Fibroblast of skin of right quadriceps (primary cell): ENCODE results near the gene EFNB3.
A peak's percentile ranks its signal among the peaks of the same experiment; 100 is the strongest.

Experiments used
- DNase-seq: peaks from one replicate; pipeline ENCODE4 v3.0.0-alpha.2; 2013

EFNB3 gene

GRCh38 chr17:7720125-7720524, 15.1 kb downstream of the EFNB3 start:
- DNase-seq: no peak

- no peak for DNase-seq
Observed at GRCh38 chr17:7721612-7722011, 16.6 kb downstream of the EFNB3 start.

GRCh38 chr17:7727886-7728285, 22.9 kb downstream of the EFNB3 start:
- DNase-seq: no peak

- no peak for DNase-seq
Observed at GRCh38 chr17:7729816-7730215, 24.8 kb downstream of the EFNB3 start.

- no peak for DNase-seq
Observed at GRCh38 chr17:7732981-7733539, 28.1 kb downstream of the EFNB3 start.

GRCh38 chr17:7737601-7738000, 32.6 kb downstream of the EFNB3 start:
- DNase-seq: no peak

- no peak for DNase-seq
Observed at GRCh38 chr17:7739746-7740145, 34.7 kb downstream of the EFNB3 start.

GRCh38 chr17:7740481-7741001, 35.5 kb downstream of the EFNB3 start:
- DNase-seq: no peak

GRCh38 chr17:7742729-7743128, 37.7 kb downstream of the EFNB3 start:
- no peak for DNase-seq

- DNase-seq: no peak
Observed at GRCh38 chr17:7744416-7744815, 39.4 kb downstream of the EFNB3 start.

- DNase-seq: peak; percentile 73
Observed at GRCh38 chr17:7745748-7746470, 40.9 kb downstream of the EFNB3 start.

- peak; percentile 73 for DNase-seq
Observed at GRCh38 chr17:7747635-7748071, 42.7 kb downstream of the EFNB3 start.

- DNase-seq: peak; percentile 38
Observed at GRCh38 chr17:7748076-7748775, 43.2 kb downstream of the EFNB3 start.

GRCh38 chr17:7750321-7750821, 45.4 kb downstream of the EFNB3 start:
- DNase-seq: peak; percentile 93

GRCh38 chr17:7754656-7755055, 49.7 kb downstream of the EFNB3 start:
- DNase-seq: no peak

GRCh38 chr17:7755095-7755890, 50.3 kb downstream of the EFNB3 start:
- DNase-seq: no peak

GRCh38 chr17:7756968-7757367, 52.0 kb downstream of the EFNB3 start:
- DNase-seq: no peak
